Right renal cortex interstitium (tissue), 3 donors: ENCODE data around the gene SLC29A3. TPM values are rescaled to one million over a fixed set of nuclear protein-coding genes. Genes with fewer than 3 reads are reported as not detected.
"Not testable (repeated sequence)": the region's sequence is repeated elsewhere in the genome, so short reads cannot be mapped to it uniquely, and the experiment has no call there.

Experiments
- DNase-seq, 3 donors: peaks; one replicate each; pipeline ENCODE4 v3.0.0-alpha.2; 2013; ENCODE audit warnings: low read depth in 3 of 3, low spot score in 2 of 3
- polyA plus RNA-seq, 3 donors: library from polyadenylated mRNA; unstranded; fragments of 120-200 nt; gene quantifications; one replicate each; pipeline ENCODE4 v1.2.1, GENCODE V29; 2013; ENCODE audit not compliant: insufficient read length in 3 of 3

Gene SLC29A3
- 1 to 10 TPM; 6.3 to 8.0 (median 7.3) TPM for polyA plus RNA-seq

DNA sequence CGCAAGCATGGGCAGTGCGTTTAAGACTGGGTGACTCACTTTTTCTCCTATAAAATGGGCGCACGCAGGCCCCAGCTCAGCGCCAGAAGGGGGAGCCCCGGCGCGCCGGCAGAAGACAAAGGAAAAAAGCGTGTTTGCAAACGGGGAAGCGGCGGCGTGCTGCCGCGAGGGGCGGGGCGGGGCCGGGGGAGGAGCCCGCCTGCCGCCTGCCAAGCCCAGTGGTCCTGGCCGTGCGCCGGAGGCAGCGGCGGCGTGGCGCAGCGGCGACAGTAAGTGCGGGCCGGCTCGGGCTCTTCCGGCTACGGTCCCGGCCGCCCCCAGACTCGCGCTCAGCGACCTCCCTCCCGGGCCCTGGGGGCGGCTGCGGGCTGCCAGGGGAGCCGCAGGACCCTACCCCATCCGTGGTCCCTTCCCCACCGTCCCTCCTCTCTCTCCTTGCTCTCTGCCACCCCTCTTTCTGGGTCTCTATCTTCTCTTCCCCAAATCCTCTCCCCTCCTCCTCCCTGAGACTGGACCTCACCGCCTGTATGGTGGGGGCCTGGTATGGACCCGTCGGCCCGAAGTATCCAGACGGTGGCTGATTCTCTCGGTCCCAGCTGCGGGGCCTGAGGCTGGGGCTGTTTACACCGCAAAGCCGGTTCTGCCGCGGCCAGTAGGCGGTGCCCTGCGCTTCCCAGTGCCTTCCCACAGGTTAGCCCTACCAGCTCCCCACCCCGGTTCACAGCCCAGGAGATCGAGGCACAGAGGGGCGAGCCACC lies at the start of gene SLC29A3:
Gene SLC29A3 (plus strand): TSS at position 218 of the 758 bp plus-strand sequence. CDS start 51 bp downstream, at position 269.
- peak in 1 of 3 donors; percentile 60 for DNase-seq

DNA sequence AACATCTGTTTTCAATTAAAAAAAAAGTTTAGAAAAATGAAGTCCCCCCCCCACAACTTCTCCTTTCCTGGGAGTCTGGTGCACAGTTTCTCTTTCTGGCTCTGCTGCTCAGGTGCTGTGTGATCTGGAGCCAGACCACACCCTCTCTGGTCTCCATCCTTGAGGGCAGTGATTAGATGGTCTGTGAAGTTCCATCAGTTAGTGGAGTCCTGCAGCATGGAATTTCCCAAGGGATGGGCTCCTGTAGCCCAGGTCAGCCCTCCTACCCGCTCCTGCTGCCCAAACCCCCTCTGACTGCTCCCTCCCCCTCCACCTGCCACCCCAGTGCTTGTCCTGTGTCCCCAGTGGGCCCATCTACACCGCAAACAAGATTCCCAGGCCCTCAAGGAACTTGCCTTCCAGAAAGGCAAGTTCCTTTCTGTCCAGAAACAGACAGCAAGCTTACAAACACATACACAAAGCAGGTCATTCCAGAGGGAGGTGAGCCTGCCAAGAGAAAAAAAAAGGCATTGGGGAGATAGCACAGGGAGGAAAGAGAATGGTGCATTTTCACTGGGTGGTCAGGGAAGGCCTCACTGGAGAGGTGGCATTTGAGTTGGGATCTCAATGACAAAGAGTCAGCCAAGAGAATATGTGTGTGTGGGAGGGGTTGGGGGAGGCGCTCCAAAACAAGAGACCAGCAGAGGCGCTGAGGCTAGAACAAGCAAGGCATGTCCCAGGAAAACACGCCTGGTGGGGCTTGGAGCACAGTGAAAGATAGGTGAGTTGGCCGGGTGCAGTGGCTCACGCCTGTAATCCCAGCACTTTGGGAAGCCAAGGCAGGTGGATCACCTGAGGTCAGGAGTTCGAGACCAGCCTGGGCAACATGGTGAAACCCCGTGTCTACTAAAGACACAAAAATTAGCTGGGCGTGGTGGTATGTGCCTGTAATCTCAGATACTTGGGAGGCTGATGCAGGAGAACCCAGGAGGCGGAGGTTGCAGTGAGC lies 49.5 kb upstream of the SLC29A3 start:
- no peak for DNase-seq

DNA sequence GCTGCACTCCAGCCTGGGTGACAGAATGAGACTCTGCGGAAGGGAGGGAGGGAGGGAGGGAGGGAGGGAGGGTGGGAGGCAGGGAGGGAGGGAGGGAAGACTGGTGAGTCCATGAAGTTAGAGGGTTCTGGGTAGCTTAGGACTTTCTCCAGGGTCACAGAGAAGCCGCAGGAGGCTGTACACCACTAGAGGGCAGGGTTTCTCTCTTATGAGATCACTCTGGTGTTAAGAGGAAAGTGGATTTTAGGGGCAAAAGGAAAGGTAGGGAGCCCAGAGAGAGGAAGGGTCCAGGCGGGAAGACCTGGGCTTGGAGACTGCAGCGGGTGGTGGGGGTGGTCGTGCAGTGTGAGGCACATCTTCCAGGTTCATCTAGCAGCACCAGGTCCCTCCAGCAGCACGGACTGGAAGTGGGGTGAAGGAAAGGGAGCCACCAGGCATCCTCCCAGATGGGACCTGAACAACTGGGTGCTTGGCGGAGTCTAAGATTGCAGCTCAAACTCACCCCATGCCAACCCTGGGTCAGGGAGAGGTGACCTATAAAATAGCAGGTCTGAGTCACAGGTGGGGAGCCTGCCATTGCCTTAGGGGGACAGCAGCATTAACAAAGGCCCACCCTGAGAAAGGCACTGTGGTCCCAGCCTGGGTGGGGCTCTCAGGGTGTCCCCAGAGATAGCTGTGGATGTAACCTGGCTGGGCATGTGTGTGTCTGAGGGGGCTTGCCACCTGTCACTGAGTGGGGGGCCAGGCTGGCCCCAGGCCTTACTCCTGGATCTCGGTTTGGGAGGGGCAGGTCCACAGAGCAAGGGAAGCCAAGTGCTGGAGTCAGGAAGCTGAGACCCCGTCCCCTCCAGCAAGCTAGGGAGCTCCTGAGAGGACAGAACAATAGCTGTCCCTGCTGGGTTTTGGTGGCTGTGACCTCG lies 48.5 kb upstream of the SLC29A3 start:
- DNase-seq: peak in 1 of 3 donors; percentile 69

DNA sequence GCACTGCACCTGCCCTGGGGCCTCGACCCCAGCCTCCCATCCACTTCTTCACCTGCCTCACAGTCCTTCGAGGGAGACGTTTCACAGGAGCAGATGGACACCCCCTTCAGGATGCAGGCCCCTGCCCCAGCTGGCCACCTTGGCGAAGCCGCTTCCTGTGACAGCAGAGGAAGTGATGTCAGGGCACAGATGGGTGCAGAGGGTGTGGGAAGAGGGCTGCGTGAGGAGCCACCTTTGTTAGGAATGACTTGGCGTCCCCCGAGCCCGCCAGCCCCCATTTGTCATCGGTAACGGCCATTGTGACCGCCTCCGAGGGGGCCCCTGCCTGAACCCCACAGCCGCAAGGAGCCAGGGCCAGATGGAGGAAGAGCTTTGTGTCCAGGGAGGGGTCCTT lies 47.4 kb upstream of the SLC29A3 start:
- no peak for DNase-seq

DNA sequence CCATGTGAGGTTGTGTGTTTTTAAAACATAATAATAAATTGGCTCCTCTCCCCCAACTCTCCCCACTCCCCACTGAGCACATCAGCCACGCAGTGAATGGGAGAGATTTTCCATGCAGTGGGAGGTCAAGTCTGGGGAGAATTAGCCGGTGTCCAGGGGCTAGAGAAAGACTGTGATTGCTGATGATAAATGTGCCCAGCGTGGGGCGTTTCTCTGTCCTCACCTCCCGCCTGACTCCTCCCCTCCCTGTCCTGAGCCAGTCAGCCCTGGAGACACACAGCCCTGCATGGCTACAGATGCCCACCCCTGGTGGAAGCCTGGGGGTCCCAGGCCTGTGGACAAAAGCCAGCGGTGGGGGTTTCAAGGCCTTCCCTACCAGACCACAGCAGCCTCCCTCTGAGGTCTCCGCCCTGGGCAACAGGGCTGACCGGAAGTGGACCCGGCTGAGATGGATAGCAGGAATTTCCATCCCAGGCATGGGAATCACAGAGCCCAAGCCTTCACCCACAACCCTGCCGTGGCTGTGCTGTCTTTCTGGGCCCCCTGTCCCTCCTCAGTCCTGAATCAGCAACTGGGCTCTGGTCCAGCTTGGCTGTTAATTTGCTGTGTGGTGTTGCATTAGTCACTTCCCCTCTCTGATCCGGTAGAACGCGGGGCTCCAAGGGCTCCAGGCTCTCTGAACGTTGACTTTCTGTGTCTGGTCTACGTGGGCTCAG lies 46.8 kb upstream of the SLC29A3 start:
- DNase-seq: no peak

DNA sequence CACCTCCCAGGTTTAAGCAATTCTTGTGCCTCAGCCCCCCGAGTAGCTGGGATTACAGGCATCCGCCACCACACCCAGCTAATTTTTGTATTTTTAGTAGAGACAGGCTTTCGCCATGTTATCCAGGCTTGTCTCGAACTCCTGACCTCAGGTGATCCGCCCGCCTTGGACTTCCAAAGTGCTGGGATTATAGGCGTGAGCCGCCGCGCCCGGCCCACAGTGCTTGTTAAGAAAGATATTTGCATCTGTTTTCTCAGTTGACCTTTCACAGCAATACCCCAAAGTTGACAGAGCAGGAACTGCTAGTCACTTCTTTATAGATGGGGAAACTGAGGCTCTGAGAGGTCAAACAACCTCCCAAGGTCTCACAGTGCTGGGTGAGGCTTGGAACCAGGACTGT lies 46.1 kb upstream of the SLC29A3 start:
- DNase-seq: not testable (repeated sequence)

DNA sequence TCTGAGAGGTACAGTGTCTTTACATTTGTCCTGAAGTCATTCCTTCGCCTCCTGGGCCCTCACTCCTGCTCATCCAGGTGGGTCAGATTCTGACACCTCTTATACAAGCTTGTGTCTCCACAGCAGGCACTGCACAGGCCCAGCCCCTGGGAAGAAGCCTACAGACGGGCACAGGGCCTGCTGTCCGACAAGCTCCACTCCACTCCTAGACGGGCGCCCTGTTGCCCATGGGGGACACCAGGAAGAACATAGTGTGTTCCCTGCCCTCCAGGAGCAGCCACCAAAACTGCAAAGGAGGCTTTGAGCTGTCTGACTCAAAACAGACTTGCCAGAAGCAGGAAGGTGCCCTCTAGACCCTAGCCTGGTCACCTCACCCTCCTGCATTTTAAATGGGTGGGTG lies 45.6 kb upstream of the SLC29A3 start:
- no peak for DNase-seq

DNA sequence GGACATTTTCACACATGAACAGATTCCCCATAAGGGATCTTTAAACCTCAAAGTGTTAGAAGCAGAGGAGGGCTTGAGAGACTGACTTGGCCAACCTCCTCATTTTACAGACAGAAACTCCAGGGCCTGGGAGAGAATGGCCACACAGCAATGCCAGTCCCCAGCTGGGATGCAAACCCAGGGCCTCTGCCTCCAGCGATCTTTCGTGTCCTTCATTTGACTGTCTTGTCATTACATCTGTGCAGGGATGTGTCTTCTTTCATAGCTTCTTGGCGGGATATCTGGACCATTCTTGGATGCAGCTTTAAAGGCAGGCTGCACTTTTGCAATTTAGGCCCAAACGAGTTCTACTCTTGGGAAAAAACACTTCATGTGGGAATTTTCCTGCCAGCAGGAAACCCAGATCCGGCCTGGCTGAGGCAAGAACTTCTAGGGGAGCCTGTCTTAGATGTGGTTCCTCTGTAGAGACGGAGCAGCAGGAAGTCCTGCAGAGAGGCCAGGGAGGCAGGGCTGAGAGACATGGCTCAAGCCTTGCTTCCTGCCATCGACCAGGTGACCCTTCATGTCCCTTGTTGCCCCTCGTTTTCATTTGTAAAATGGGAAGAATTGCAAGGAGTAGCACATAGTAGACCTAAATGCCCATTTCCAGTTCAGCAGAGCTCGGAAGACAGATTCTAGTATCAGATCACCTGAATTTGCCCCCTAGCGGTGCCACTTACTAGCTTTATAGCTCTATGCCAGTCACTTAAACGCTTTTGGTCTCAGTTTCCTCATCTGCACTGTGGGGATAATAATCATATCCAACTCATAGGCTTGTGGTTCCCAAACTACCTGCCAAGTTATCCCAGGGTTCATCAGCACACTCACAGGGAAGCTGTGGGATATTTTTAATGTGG lies 43.9 kb upstream of the SLC29A3 start:
- no peak for DNase-seq

DNA sequence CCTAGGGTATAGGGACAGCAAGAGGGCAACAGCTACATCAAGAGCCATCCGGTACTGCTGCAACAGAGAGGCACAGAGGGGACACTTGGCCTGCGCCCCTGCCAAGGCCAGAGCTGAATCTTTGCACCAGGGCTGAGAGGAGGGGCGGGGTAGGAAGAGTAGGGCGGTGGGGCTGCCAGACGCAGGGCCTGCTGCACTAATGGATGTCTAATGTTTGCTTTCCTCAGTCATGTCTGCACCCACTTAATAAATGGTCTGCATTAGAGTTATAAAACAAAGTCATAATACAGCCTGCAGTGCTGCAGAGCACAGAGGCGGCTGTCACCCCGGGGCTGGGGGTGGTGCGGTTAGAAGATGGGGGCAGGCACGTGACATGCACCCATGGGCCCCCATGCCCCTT lies 42.2 kb upstream of the SLC29A3 start:
- no peak for DNase-seq

DNA sequence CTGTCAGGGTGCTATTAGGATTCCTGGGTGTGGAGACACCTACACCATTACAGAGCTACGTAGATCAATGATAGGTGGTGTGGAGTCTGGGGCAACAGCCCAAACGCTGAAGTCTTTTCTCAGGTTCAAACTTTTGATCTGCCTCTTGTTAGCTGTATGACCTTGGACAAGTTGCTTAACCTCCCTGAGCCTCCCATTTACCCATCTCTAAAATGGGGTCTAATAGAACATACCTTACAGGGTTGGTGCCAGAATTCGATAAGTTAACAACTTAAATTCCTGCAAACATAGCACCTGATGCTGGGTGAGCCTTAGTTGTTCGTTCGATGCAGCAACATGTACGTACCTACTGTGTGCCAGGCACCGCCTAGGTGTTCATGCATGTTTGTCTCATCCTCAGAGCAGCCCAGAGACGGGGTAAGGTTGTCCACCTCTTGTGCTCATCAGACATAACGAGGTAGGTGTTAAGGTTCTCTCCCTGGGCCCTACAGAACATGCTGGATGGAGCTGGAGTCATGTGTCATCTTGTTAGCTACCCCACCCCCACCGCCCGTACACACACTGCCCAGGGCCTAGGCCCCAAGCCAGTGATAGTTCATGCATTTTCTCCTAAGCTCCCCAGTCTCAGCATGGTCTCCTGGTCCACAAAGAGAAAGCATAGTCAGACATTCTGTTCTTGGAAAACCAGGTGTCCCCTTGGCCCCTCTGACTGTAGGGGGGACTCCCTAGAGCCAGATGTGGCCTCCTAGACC lies 41.0 kb upstream of the SLC29A3 start:
- no peak for DNase-seq

DNA sequence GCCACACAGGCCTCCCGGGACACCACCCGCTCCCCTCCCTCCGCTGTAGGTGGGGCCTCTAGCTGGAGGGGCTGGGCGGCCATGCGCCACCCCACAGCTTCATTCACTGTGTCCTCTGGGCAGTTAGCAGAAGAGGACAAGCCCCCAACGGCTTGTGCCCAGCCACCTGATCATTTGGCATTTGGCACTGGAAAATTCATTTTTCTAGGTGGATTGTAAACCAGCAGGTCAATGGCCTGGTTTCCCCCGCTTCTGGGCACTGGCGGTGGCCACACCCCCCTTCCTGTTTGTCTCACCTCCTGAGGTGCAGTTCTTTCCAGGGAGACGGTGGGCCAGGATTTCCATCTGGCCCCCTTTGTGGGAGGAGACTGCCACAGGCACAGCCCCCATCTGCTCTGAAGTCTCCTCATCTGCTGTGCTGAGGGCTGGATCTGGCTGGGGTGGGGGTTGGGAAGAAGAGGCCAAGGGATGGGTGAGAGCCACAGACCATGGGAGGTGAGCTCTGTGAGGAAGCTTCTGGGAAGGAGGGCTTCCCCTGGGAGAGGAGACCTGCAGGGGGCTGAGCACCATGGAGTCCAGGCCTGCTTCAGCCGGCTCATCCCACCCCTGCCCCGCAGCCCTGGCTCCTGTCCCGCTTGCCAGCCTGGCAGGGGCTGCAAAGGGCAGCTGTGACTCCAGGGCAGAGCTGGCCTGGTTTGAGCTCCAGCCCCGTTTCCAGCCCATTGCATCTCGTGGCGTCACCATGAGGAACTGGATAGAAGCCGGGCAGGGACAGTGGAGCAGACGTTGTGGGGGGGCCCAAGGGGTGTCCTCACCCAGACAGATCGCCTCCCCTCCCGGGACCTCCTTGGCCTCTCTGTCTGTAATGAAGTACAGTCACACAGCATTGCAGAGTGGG lies 40.1 kb upstream of the SLC29A3 start:
- no peak for DNase-seq

DNA sequence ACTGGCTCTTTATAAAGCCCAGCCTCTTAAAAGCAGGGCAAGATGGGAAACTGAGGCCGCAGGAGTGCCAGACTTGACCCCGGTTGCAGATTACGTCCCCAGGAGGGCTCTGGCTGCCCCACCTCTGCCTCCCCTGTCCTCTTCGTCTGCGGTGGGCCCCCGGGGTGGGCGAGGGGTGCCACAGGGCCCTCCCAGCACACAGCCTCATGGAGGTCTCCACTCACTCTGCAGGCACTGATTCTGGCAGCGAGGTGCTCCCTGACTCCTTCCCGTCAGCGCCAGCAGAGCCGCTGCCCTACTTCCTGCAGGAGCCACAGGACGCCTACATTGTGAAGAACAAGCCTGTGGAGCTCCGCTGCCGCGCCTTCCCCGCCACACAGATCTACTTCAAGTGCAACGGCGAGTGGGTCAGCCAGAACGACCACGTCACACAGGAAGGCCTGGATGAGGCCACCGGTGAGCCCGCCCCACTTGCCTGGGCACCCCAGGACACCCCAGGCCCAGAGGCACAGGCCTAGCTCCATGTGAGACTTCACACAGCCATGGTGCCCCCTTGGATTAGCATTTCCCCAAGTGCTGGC lies 39.4 kb upstream of the SLC29A3 start:
- no peak for DNase-seq

DNA sequence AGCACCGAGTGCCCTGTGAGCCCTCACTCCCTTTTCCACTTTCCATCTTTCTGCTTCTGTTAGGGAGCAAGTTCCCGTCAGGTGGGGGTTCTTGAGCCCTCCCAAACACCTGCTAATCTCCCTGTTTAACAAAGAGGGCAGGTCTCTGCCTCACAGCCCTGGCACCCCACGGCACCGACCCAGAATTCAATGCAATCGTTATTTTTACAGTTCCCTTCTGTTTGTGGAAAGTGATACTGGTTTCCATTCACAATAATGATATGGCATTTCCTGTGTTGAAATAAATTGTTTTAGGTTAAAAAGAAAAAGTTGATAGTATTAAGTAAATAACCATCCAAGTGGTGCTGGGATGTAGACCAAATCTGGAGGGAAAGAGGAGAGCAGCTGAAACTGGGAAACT lies 38.8 kb upstream of the SLC29A3 start:
- no peak for DNase-seq

DNA sequence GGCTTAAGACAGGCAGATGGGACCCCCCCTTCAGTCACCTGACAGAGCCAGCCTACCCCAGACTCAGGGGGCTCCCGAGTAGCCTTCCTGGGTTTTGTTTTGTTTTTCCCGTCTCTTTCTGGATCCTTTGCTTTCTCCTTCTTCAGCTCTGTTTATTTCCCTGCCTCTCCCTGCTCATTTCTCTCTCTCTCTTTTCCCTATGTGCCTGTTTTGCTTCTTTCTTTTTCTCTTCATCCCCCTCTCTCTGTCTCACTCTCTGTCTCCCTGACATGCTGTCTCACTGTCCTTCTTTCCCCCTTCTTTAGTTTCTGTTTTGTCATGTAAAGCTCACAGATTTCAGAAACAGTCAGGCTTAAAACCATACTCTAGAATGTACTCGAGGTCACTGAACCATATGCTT lies 38.2 kb upstream of the SLC29A3 start:
- DNase-seq: no peak

DNA sequence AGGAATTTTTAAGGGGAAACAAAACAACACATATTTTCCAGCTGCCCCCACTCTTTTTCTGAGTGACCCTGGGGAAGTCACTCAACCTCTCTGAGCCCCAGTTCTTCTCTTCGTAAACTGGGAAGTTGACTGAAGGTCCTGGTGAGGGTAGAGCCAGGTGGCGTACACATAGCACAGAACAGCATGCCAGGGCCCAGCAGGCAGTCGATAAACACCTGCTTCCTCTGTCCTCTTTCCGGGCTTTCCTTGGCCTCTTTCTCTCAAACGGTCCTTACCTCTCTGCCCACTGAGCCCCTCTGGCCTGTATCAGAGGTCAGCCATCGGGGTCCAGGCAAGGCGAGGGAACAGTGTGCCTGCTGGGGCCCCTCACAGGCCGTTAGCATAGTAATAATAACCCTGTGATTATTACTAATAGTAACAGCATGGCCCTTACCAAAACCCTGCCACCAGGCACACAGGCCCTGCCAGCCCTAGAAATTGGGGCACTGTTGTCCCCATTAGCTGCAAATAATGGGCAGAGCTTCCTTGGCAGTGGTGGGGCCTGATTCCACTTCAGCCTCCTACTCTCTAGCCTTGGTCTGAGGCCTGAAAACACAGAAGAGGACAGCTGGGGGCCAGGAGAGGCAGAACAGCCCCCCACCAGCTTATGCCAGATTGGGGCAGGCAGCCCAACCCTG lies 37.3 kb upstream of the SLC29A3 start:
- DNase-seq: no peak

DNA sequence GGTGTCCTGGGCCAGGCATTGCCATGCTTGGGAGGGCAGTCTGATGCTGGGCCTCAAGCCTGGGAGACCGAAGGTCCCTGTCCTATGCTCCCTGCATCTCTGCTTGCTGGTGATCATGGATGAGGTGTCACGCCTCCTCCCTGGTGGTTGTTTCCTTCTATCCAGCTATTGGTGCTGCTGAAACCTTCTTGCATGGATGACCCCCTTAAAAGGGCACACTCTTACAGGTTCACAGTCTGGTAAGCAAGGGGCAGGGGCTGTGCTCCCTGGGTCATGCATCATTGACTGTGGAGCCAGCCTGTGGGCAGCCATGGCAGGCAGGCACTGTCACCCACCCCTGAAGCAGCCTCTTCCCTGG lies 36.8 kb upstream of the SLC29A3 start:
- DNase-seq: no peak
